K562 (cell line): ENCODE data around the gene ERP44. TPM values are rescaled to one million over a fixed set of nuclear protein-coding genes. Genes with fewer than 3 reads are reported as not detected.
A peak's percentile ranks its signal among the peaks of the same experiment; 100 is the strongest.
"Not testable (repeated sequence)": the region's sequence is repeated elsewhere in the genome, so short reads cannot be mapped to it uniquely, and the experiment has no call there.

ENCODE experiments used
- ATAC-seq: fragments of 200-7000 bp; cut with Tn5 transposase; 3 replicates; pipeline ENCODE4 v1.9.1; 2020; ENCODE audit warnings: moderate library complexity
- BruUV-seq: library from RNA; stranded (reverse); fragments of 400-500 nt; replicated peaks from 2 replicates; lab custom pipeline; 2021; lab: Mats Ljungman, UMichigan
- CTCF ChIA-PET: fragments of 300-600 bp; formaldehyde crosslinking; extraction: SDS; loops from one replicate; lab custom pipeline; 2021; ENCODE audit warnings: low intra/inter-chr PET ratio; lab: Yijun Ruan, JAX
- POLR2A ChIA-PET: fragments of 300-600, 350-650 bp; sonication (Branson Sonifier 250); formaldehyde crosslinking; extraction: SDS; loops from one replicate; lab custom pipeline; 2021; ENCODE audit warnings: antibody characterized with exemption, inconsistent platforms; lab: Yijun Ruan, JAX
- DNase-seq, 4 experiments: peaks; one replicate each; pipeline versions ENCODE4 v3.0.0 to v3.0.0-alpha.2; 2011 to 2018; ENCODE audit warnings: low spot score in 3 of 4, mixed read lengths in 3 of 4; ENCODE audit errors: extremely low read depth in 1 of 4
- FAIRE-seq: peaks from 2 replicates; lab custom pipeline; 2011; peaks lifted over from hg19 to GRCh38; lab: Jason Lieb, UNC
- H2AFZ ChIP-seq: 2 replicates; pipeline ENCODE4 v1.6.0; 2011; ENCODE audit warnings: low read depth, low read length, control low read depth, inconsistent platforms
- H3K27ac ChIP-seq: fragments of 200-600 bp; 3 replicates; pipeline ENCODE4 v1.8.0; 2011; ENCODE audit warnings: low read depth, mild to moderate bottlenecking, control low read depth, inconsistent platforms, low read length, moderate library complexity, mixed read lengths; ENCODE audit errors: extremely low read depth
- H3K27me3 ChIP-seq, 2 experiments: fragments of 300-600 bp in 1 of 2; 2 replicates in 1 of 2; 3 replicates in 1 of 2; pipeline versions ENCODE4 v1.6.0 to v1.8.0; 2011; ENCODE audit warnings: inconsistent platforms in 2 of 2, low read length in 2 of 2, mild to moderate bottlenecking in 1 of 2, mixed read lengths in 1 of 2, moderate library complexity in 1 of 2; ENCODE audit not compliant: control insufficient read depth in 2 of 2, insufficient read depth in 2 of 2
- H3K36me3 ChIP-seq: fragments of 300-600 bp; 3 replicates; pipeline ENCODE4 v1.8.0; 2011; ENCODE audit warnings: mild to moderate bottlenecking, low read length, inconsistent platforms; ENCODE audit not compliant: control insufficient read depth, insufficient read depth
- H3K4me1 ChIP-seq, 2 experiments: fragments of 200-600 bp in 1 of 2; replicated peaks in 1 of 2; 2 replicates in 1 of 2; 3 replicates in 1 of 2; pipeline versions ENCODE4 v1.5.1 to v1.8.0; 2011; ENCODE audit warnings: inconsistent platforms in 2 of 2, low read length in 2 of 2, mild to moderate bottlenecking in 1 of 2, mixed read lengths in 1 of 2, moderate library complexity in 1 of 2; ENCODE audit not compliant: control insufficient read depth in 2 of 2, insufficient read depth in 2 of 2
- H3K4me2 ChIP-seq: 2 replicates; pipeline ENCODE4 v1.6.1; 2011; ENCODE audit warnings: low read length, control low read depth, inconsistent platforms, mixed read lengths; ENCODE audit not compliant: insufficient read depth
- H3K4me3 ChIP-seq: fragments of 200-600 bp; sonication (generic), shearing (Covaris generic); 2 replicates; pipeline ENCODE4 v1.5.1; 2016; ENCODE audit warnings: control low read depth, inconsistent platforms
- H3K79me2 ChIP-seq: fragments of 200-600 bp; 3 replicates; pipeline ENCODE4 v1.8.0; 2011; ENCODE audit warnings: low read length, inconsistent platforms; ENCODE audit not compliant: control insufficient read depth, insufficient read depth
- H3K9ac ChIP-seq, 2 experiments: 2 replicates each; pipeline versions ENCODE4 v1.6.0 to v1.6.1; 2011; ENCODE audit warnings: low read depth in 2 of 2, low read length in 2 of 2, control low read depth in 1 of 2, inconsistent platforms in 1 of 2, mild to moderate bottlenecking in 1 of 2, mixed read lengths in 1 of 2; ENCODE audit not compliant: insufficient read depth in 1 of 2
- H3K9me1 ChIP-seq: one replicate; pipeline ENCODE4 v1.6.0; 2011; ENCODE audit warnings: inconsistent platforms, mild to moderate bottlenecking, low read length, moderate library complexity; ENCODE audit not compliant: control insufficient read depth, insufficient read depth
- H3K9me3 ChIP-seq: replicated peaks from 2 replicates; pipeline ENCODE4 v1.5.1; 2011; ENCODE audit warnings: low read depth, low read length, inconsistent platforms; ENCODE audit not compliant: control insufficient read depth, insufficient read depth
- H4K20me1 ChIP-seq: replicated peaks from 2 replicates; pipeline ENCODE4 v1.6.1; 2011; ENCODE audit warnings: low read length, inconsistent platforms, mixed read lengths; ENCODE audit not compliant: control insufficient read depth, insufficient read depth
- RAD21 ChIP-seq, 2 experiments: fragments of 250-450 bp in 1 of 2; fragments of 450-650 bp in 1 of 2; sonication (Bioruptor Pico) in 1 of 2; formaldehyde crosslinking in 1 of 2; IDR thresholded peaks in 1 of 2; conservative IDR thresholded peaks in 1 of 2; 2 replicates each; pipeline versions ENCODE4 v1.4.0 to v1.8.0; 2020 to 2022; ENCODE audit warnings: mild to moderate bottlenecking in 2 of 2, moderate library complexity in 1 of 2
- REST ChIP-seq, 2 experiments: fragments of 450-650 bp; formaldehyde crosslinking in 1 of 2; IDR thresholded peaks; 2 replicates each; pipeline versions ENCODE4 v1.4.0 to v1.6.1; 2014 to 2020; ENCODE audit warnings: mild to moderate bottlenecking in 2 of 2, borderline replicate concordance in 1 of 2, low read depth in 1 of 2
- ZBTB33 ChIP-seq: sonication (generic); formaldehyde crosslinking; IDR thresholded peaks from 2 replicates; pipeline ENCODE4 v1.8.1; 2023; ENCODE audit warnings: mild to moderate bottlenecking, missing genetic modification reagents
- WGBS: fragments of 100-300 bp; shearing (Covaris generic); methylation state at CpG from one replicate; pipeline ENCODE4 v1.1.6; 2016; ENCODE audit warnings: low coverage, mixed read lengths; ENCODE audit not compliant: insufficient coverage; ENCODE audit errors: missing lambda C conversion rate; 5-methylcytosine and 5-hydroxymethylcytosine counted together
- in situ Hi-C: fragments of 300-500 bp; cut with MboI; formaldehyde crosslinking; loops from 4 replicates; pipeline ENCODE4 v1.15.0; 2018; ENCODE audit warnings: inconsistent platforms, mixed read lengths
- intact Hi-C: fragments of 100-400 bp; cut with micrococcal nuclease; formaldehyde crosslinking; loops from 2 replicates; pipeline ENCODE4 v1.14.2; 2022
- polyA plus RNA-seq, 8 experiments: library from polyadenylated mRNA; depleted of rRNA in 4 of 8; stranded (reverse) in 5 of 8; unstranded in 3 of 8; fragments of >200 nt; fragmentation: Nextera tagmentation in 2 of 8; fragmentation: Illumina TruSeq in 1 of 8; extraction: Ambion mirVana in 2 of 8; extraction: Trizol in 1 of 8; gene quantifications; 2 replicates each; pipeline versions ENCODE4 v1.2.1 to v1.2.3, GENCODE V29; 2011 to 2014; ENCODE audit warnings: inconsistent platforms in 1 of 8, missing spikeins in 1 of 8
- total RNA-seq, 7 experiments: library from RNA; depleted of rRNA in 6 of 7; stranded (reverse); fragments of >200 nt in 6 of 7; fragmentation: Illumina TruSeq in 2 of 7; extraction: Trizol in 2 of 7; gene quantifications; 2 replicates each; pipeline versions ENCODE4 v1.2.1 to v1.2.3, GENCODE V29; 2011 to 2021; ENCODE audit warnings: low replicate concordance in 1 of 7

ERP44 gene
- total and polyA plus RNA-seq, 9 of the 15 experiments (the other 6 are each of a cell fraction or from before 2014, with no cell fraction given), result 9.2 to 23.4 (median 13.6) TPM

GRCh38 chr9:100140303-100140702 lies 41.5 kb upstream of the ERP44 start:
- DNase-seq, H3K27ac ChIP-seq, H3K4me3 ChIP-seq, H3K9ac ChIP-seq, H3K9me3 ChIP-seq, H3K4me1 ChIP-seq, FAIRE-seq, CTCF ChIA-PET, H4K20me1 ChIP-seq, H2AFZ ChIP-seq, BruUV-seq, H3K79me2 ChIP-seq, H3K36me3 ChIP-seq, H3K4me2 ChIP-seq, H3K9me1 ChIP-seq, H3K27me3 ChIP-seq, ATAC-seq: not testable (repeated sequence)
- in situ Hi-C loops (loop anchor here (10.0 kb wide), 1 partner anchor 184 kb away; no protein-coding TSS in a partner anchor), intact Hi-C loops (loop anchor here (10.0 kb wide), 1 partner anchor 316 kb away; the partner anchor contains the start of gene NR4A3)
- POLR2A ChIA-PET, result interaction anchor here (1.1 kb wide), 1 partner anchor 9 kb away, joined by 3 read pairs; no protein-coding TSS in a partner anchor
- 87% methylated on average over 3 of the region's 6 CpGs for WGBS

GRCh38 chr9:100136799-100137198 lies 38.0 kb upstream of the ERP44 start:
- H2AFZ ChIP-seq; H3K9ac ChIP-seq; H4K20me1 ChIP-seq; H3K27ac ChIP-seq; H3K36me3 ChIP-seq; in situ Hi-C loops; H3K4me3 ChIP-seq; H3K4me1 ChIP-seq; POLR2A ChIA-PET; H3K4me2 ChIP-seq; H3K9me1 ChIP-seq; BruUV-seq; H3K9me3 ChIP-seq; H3K27me3 ChIP-seq; H3K79me2 ChIP-seq; TF ChIP-seq REST (CRISPR knock-in tag; IDR thresholded peaks at IDR 0.05; ENCODE audit: low read depth): not testable (repeated sequence)
- CTCF ChIA-PET, result interaction anchor here (1.6 to 2.4 kb wide), 2 partner anchors 80 to 86 kb away, joined by 4 to 18 read pairs; no protein-coding TSS in a partner anchor
- peak in 1 of 4 experiments; percentile 50 for DNase-seq
- peak; percentile 87 for ATAC-seq
- intact Hi-C loops, result loop anchor here (1.0 to 5.0 kb wide), 4 partner anchors 80 to 461 kb away; no protein-coding TSS in a partner anchor
- 46% methylated on average over 5 of the region's 5 CpGs for WGBS
- FAIRE-seq, result peak; percentile 78
- peak; percentile 98 for TF ChIP-seq ZBTB33 (CRISPR knock-in tag)
- peak; percentile 59 to 70 for TF ChIP-seq RAD21 (CRISPR knock-in tag; conservative IDR thresholded peaks at IDR 0.05 in 1 of 2, IDR thresholded peaks at IDR 0.05 in 1 of 2)
- TF ChIP-seq REST (IDR thresholded peaks at IDR 0.05; ENCODE audit: borderline replicate concordance), result peak; percentile 69
